ENCODE results near the gene RBBP7. TPM values are rescaled to one million over a fixed set of nuclear protein-coding genes. Genes with fewer than 3 reads are reported as not detected.

Gene RBBP7
- total and polyA plus RNA-seq, 2 donors (not counting 3 experiments of a cell fraction or from before 2014, with no cell fraction given), result 81.5 to 130 TPM

GRCh38 chrX:16882702-16883486 is 12.7 kb upstream of the RBBP7 start:
- Histone ChIP-seq H3K9ac (replicated peaks; ENCODE audit: extremely low read depth, insufficient read depth, low read length) (peak overlapping the region; percentile 77), H3K4me2 (ENCODE audit: insufficient read depth, low read length) (peak overlapping the region; percentile 97), H3K9me3 (replicated peaks; ENCODE audit: control insufficient read depth, insufficient read depth, low read length) (no peaks in the 10 kb centered on the region), H3K79me2 (ENCODE audit: control insufficient read depth, insufficient read depth, low read length) (no peaks in the 10 kb centered on the region), H3K27me3 (ENCODE audit: control insufficient read depth in 2 of 2, insufficient read depth in 2 of 2, low read length in 2 of 2) (no peaks in the 10 kb centered on the region), H3K36me3 (ENCODE audit: control insufficient read depth in 2 of 2, extremely low read depth in 1 of 2, insufficient read depth in 2 of 2, low read length in 2 of 2) (no peaks in the 10 kb centered on the region), H3K9me1 (replicated peaks; ENCODE audit: control insufficient read depth, extremely low read depth, insufficient read depth, low read length) (no peaks in the 10 kb centered on the region), H3K4me1 (ENCODE audit: control insufficient read depth, extremely low read depth, insufficient read depth, low read length) (peaks cover 11% of the 10 kb centered on the region), H2AFZ (ENCODE audit: low read depth, low read length) (peak overlapping the region; percentile 95), H4K20me1 (replicated peaks; ENCODE audit: control insufficient read depth, extremely low read depth, insufficient read depth, low read length) (no peaks in the 10 kb centered on the region), H3K4me3 (replicated peaks in 1 of 3; ENCODE audit: insufficient read depth in 1 of 3, low read depth in 1 of 3, low read length in 3 of 3) (peak overlapping the region; percentile 40 to 73 (median 61)), H3K27ac (ENCODE audit: insufficient read depth, low read depth, low read length) (peak overlapping the region; percentile 55)
- intact Hi-C loops (cut with micrococcal nuclease) (loop anchor here (1.0 to 2.0 kb wide), 5 partner anchors 13 to 200 kb away; partner anchors contain the start of genes RBBP7 and REPS2), dilution Hi-C loops (cut with MboI; ENCODE audit: extremely low pct_ligation_motif_present, low sequenced_read_pairs) (no loop called here)
- POLR2A ChIA-PET, result interaction anchor here (0.6 kb wide), 1 partner anchor 1774 kb away, joined by 5 read pairs; no protein-coding TSS in a partner anchor
- CTCF ChIA-PET, result interaction anchor here (0.7 to 9.0 kb wide), 35 partner anchors 9 to 359 kb away, joined by 3 to 280 read pairs (median 4); partner anchors contain the start of genes RBBP7 and REPS2
- TF ChIP-seq POLR2A (IDR thresholded peaks at IDR 0.05; ENCODE audit: low read depth, low read length), result no peak
- peak; percentile 51 to 59 for TF ChIP-seq CTCF (IDR thresholded peaks at IDR 0.05; ENCODE audit: extremely low read depth in 1 of 2, insufficient read depth in 1 of 2, low read depth in 1 of 2, low read length in 2 of 2)
- TF ChIP-seq POLR2AphosphoS5 (IDR thresholded peaks at IDR 0.05; ENCODE audit: insufficient read depth, low read depth, low read length), result no peak
- FAIRE-seq (peak; percentile 83), DNase-seq (ENCODE audit: low read depth, low spot score) (peak; percentile 73)
- no TSS peak for BruUV-seq (replicated peaks)

Data from endothelial cell of umbilical vein (primary cell).